AG10803 (cell line): ENCODE data around the gene ARPC5.
A peak's percentile ranks its signal among the peaks of the same experiment; 100 is the strongest.

Source experiments
- DNase-seq: peaks from one replicate; pipeline ENCODE4 v3.0.0; 2010; ENCODE audit warnings: low read depth
- H3K4me3 ChIP-seq: 2 replicates; pipeline ENCODE4 v1.5.1; 2011; ENCODE audit warnings: mild to moderate bottlenecking, low read length, control low read depth
- CTCF ChIP-seq: conservative IDR thresholded peaks from 2 replicates; pipeline ENCODE4 v1.5.1; 2011; ENCODE audit warnings: mild to moderate bottlenecking, low read length, control low read depth, inconsistent platforms

The ARPC5 gene

DNA sequence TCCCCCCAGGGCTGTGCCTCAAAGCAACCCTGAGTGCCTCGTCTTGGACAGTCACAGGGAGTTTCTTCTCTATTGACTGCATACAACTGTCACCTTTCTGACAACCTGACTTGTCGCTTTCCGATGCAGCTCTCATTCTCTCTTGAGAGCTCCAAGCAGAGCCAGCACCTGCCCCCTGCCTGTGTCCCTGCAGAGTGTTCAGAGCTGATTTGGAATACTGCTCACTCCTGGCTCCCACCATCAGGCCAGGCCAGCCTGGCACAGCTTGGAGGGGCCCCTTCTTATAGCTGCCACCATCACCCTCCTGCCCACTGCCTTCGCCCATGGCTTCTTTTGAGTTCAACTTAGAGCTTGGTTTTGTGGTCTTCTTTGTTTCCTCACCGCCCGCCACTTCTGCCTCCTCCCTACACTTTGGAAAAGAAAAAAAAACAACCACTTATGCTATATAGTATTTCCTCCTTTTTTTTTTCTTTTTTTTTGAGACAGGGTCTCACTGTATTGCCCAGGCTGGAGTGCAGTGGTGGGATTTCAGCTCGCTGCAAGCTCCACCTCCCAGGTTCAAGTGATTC is 57.6 kb downstream of the ARPC5 start:
- H3K4me3 ChIP-seq: no peak overlapping the region
- no peak for TF ChIP-seq CTCF
- no peak for DNase-seq

- TF ChIP-seq CTCF: no peak
- DNase-seq: no peak
- H3K4me3 ChIP-seq: no peak overlapping the region
These were observed 59.0 kb downstream of the ARPC5 start for GRCh38 chr1:183576537-183576936.

GRCh38 chr1:183575606-183576005 is 60.0 kb downstream of the ARPC5 start:
- TF ChIP-seq CTCF: no peak
- no peak for DNase-seq
- H3K4me3 ChIP-seq: no peak overlapping the region

- no peak for TF ChIP-seq CTCF
- no peak for DNase-seq
These were observed 62.9 kb downstream of the ARPC5 start for GRCh38 chr1:183572721-183573120.

DNA sequence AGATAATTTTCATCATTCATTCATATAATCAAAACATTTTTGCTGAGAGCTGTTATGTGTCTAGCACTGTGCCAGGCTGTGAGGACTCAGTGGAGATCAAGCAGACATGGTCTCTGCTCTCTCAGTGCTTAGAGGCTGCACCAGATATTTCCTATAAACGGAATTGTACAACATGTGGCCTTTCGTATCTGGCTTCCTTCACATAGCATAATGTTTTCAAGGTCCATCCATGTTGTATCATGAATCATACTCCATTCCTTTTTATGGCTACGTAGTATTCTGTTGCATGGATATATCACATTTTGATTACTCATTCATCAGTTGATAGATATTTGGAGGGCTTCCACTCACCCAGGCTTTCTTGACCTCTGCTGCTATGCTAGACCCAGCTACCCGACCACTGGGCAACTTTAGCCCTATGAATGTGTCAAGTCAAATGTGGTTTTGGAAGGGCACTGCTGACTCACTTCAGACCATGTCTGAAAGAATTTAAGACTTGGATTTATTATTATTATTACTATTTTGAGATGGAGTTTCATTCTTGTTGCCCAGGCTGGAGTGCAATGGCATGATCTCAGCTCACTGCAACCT is 63.8 kb downstream of the ARPC5 start:
- DNase-seq: peak; percentile 20
- no peak for TF ChIP-seq CTCF
- no peak overlapping the region for H3K4me3 ChIP-seq

More at GRCh38 chr1:183572721-183573120, 62.9 kb downstream of the ARPC5 start:
- H3K4me3 ChIP-seq: no peak overlapping the region
